Right atrium auricular region (tissue), 2 donors: ENCODE results near the gene EQTN. TPM values are rescaled to one million over a fixed set of nuclear protein-coding genes. Genes with fewer than 3 reads are reported as not detected.

Source experiments
- DNase-seq: peaks from one replicate; pipeline ENCODE4 v3.0.0-alpha.2; 2019; ENCODE audit warnings: low spot score
- H3K27ac ChIP-seq, 2 donors: fragments of 200-600 bp; sonication (generic); 1 replicate in 1 of 2; 2 replicates in 1 of 2; pipeline ENCODE4 v1.5.1; 2016 to 2019
- H3K27me3 ChIP-seq, 2 donors: fragments of 200-600 bp; sonication (generic); one replicate each; pipeline versions ENCODE4 v1.5.1 to v1.6.0; 2017 to 2019
- H3K36me3 ChIP-seq: fragments of 200-600 bp; sonication (generic); one replicate; pipeline ENCODE4 v1.5.1; 2016
- H3K4me1 ChIP-seq, 2 donors: fragments of 200-600 bp; sonication (generic); one replicate each; pipeline versions ENCODE4 v1.5.1 to v1.6.0; 2017 to 2019
- H3K4me3 ChIP-seq, 2 donors: fragments of 200-600 bp; sonication (generic); 1 replicate in 1 of 2; 2 replicates in 1 of 2; pipeline ENCODE4 v1.5.1; 2017 to 2019; ENCODE audit warnings: mild to moderate bottlenecking in 1 of 2, moderate library complexity in 1 of 2
- H3K9me3 ChIP-seq, 2 donors: fragments of 200-600 bp; sonication (generic); one replicate each; pipeline ENCODE4 v1.5.1; 2019
- CTCF ChIP-seq, 2 donors: fragments of 200-600 bp; sonication (generic); IDR thresholded peaks; one replicate each; pipeline ENCODE4 v1.5.1; 2019; ENCODE audit warnings: antibody characterized with exemption in 2 of 2
- total RNA-seq, 2 donors: library from RNA; depleted of rRNA; stranded (reverse); fragments of >200 nt; gene quantifications; one replicate each; pipeline ENCODE4 v1.1.0, GENCODE V29; 2016

EQTN gene
- total RNA-seq, 2 donors from 2014 or later: not detected

GRCh38 chr9:27336126-27336525 lies 39.2 kb upstream of the EQTN start:
- TF ChIP-seq CTCF (IDR thresholded peaks at IDR 0.05): no peak
- H3K4me3 ChIP-seq: no peak overlapping the region
- H3K9me3 ChIP-seq: no peaks in the 10 kb centered on the region
- no peak overlapping the region for H3K27ac ChIP-seq
- H3K27me3 ChIP-seq: no peaks in the 10 kb centered on the region
- peaks cover 0 to 35% of the 10 kb centered on the region in 2 donors for H3K4me1 ChIP-seq
- no peaks in the 10 kb centered on the region for H3K36me3 ChIP-seq
- DNase-seq: no peak

- no peak for TF ChIP-seq CTCF (IDR thresholded peaks at IDR 0.05)
- Histone ChIP-seq H3K36me3 (no peaks in the 10 kb centered on the region), H3K4me3 (no peak overlapping the region), H3K27me3 (no peaks in the 10 kb centered on the region), H3K9me3 (no peaks in the 10 kb centered on the region), H3K4me1 (peaks cover 0 to 26% of the 10 kb centered on the region in 2 donors), H3K27ac (no peak overlapping the region)
- no peak for DNase-seq
Measured at GRCh38 chr9:27335075-27335474, 38.1 kb upstream of the EQTN start.

GRCh38 chr9:27333241-27334052 lies 36.5 kb upstream of the EQTN start:
- no peaks in the 10 kb centered on the region for H3K27me3 ChIP-seq
- no peak overlapping the region for H3K4me3 ChIP-seq
- H3K36me3 ChIP-seq: no peaks in the 10 kb centered on the region
- H3K9me3 ChIP-seq: no peaks in the 10 kb centered on the region
- peaks cover 0 to 12% of the 10 kb centered on the region in 2 donors for H3K4me1 ChIP-seq
- H3K27ac ChIP-seq: no peak overlapping the region
- DNase-seq: peak; percentile 72
- peak; percentile 57 to 90 for TF ChIP-seq CTCF (IDR thresholded peaks at IDR 0.05)

GRCh38 chr9:27331393-27331792 lies 34.4 kb upstream of the EQTN start:
- no peak for DNase-seq
- H3K4me3 ChIP-seq: no peak overlapping the region
- H3K27ac ChIP-seq: no peak overlapping the region
- no peaks in the 10 kb centered on the region for H3K36me3 ChIP-seq
- H3K4me1 ChIP-seq: peaks cover 0 to 4% of the 10 kb centered on the region in 2 donors
- no peak for TF ChIP-seq CTCF (IDR thresholded peaks at IDR 0.05)
- H3K9me3 ChIP-seq: no peaks in the 10 kb centered on the region
- no peaks in the 10 kb centered on the region for H3K27me3 ChIP-seq

- Histone ChIP-seq H3K9me3 (no peaks in the 10 kb centered on the region), H3K4me3 (no peak overlapping the region), H3K36me3 (no peaks in the 10 kb centered on the region), H3K27ac (no peak overlapping the region), H3K4me1 (peaks cover 0 to 4% of the 10 kb centered on the region in 2 donors), H3K27me3 (no peaks in the 10 kb centered on the region)
- TF ChIP-seq CTCF (IDR thresholded peaks at IDR 0.05): no peak
- DNase-seq: no peak
Measured at GRCh38 chr9:27329291-27329690, 32.3 kb upstream of the EQTN start.

GRCh38 chr9:27328483-27328882 lies 31.5 kb upstream of the EQTN start:
- Histone ChIP-seq H3K9me3 (no peaks in the 10 kb centered on the region), H3K27me3 (no peaks in the 10 kb centered on the region), H3K36me3 (no peaks in the 10 kb centered on the region), H3K4me1 (peaks cover 0 to 2% of the 10 kb centered on the region in 2 donors), H3K27ac (no peak overlapping the region), H3K4me3 (no peak overlapping the region)
- DNase-seq: no peak
- no peak for TF ChIP-seq CTCF (IDR thresholded peaks at IDR 0.05)
